Measurements from ENCODE around the gene GAN. TPM values are rescaled to one million over a fixed set of nuclear protein-coding genes. Genes with fewer than 3 reads are reported as not detected.

The GAN gene
- total RNA-seq, 1 donor from 2014 or later = 20.9 TPM

GRCh38 chr16:81427219-81427618 is 112.5 kb downstream of the GAN start:
- no peak overlapping the region for H3K27ac Mint-ChIP-seq (ENCODE audit: unreplicated experiment)

DNA sequence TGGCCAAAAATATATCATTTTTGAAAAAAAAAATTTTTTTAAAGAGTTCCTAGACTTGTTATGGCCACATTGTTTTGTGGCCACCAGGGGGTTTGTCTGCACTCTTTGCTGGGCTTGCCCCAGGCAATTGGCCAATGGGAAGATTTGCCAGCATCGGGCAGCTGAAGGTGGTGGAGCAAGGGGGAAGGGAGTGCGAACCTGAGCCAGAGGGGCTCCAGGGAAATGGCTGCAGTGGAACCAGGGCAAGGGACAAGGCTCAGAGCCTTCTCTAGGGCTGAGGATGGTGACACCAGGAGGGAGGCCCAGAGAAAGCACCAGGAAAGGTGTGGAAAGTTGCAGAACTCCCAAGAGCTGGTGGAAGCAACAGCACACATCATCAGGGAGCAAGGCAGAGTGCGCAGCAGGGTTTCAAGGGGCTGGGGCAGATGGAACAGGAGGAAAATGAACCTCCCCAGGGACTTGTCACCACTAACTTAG is 114.3 kb downstream of the GAN start:
- no peak for FAIRE-seq

More at GRCh38 chr16:81427219-81427618, 112.5 kb downstream of the GAN start:
- Mint-ChIP-seq H3K4me1 (ENCODE audit: low read depth, unreplicated experiment) (peaks cover 11% of the 10 kb centered on the region), H3K36me3 (ENCODE audit: low read depth, unreplicated experiment) (no peaks in the 10 kb centered on the region), H3K4me3 (ENCODE audit: unreplicated experiment) (no peak overlapping the region), H3K27me3 (ENCODE audit: low read depth, unreplicated experiment) (no peaks in the 10 kb centered on the region), H3K9me3 (ENCODE audit: unreplicated experiment) (peaks cover 4% of the 10 kb centered on the region)
- no peak for TF ChIP-seq CTCF (IDR thresholded peaks at IDR 0.05; ENCODE audit: insufficient read depth, low read depth, low read length)
- TF ChIP-seq EZH2 (IDR thresholded peaks at IDR 0.05; ENCODE audit: insufficient read depth, low read length) = no peak
- no peak for DNase-seq (ENCODE audit: low read depth)
- no peak overlapping the region for H3K27ac ChIP-seq (ENCODE audit: low read depth, low read length)
- no peaks in the 10 kb centered on the region for H3K27me3 ChIP-seq (ENCODE audit: insufficient read depth, low read length)
- no peak overlapping the region for H2AFZ ChIP-seq (ENCODE audit: low read depth, low read length)
- H3K9ac ChIP-seq (ENCODE audit: low read length) = no peak overlapping the region
- no peaks in the 10 kb centered on the region for H3K79me2 ChIP-seq (ENCODE audit: insufficient read depth, low read length)
- no peak overlapping the region for H3K4me2 ChIP-seq (ENCODE audit: low read length)
- peaks cover 12% of the 10 kb centered on the region for H3K4me1 ChIP-seq (ENCODE audit: insufficient read depth, low read length)
- H3K4me3 ChIP-seq (ENCODE audit: insufficient read depth, low read depth, low read length) = no peak overlapping the region
- FAIRE-seq = no peak
- H4K20me1 ChIP-seq (ENCODE audit: insufficient read depth, low read length) = no peaks in the 10 kb centered on the region
- no peaks in the 10 kb centered on the region for H3K36me3 ChIP-seq (ENCODE audit: insufficient read depth, low read length)
- no peaks in the 10 kb centered on the region for H3K9me3 ChIP-seq (ENCODE audit: insufficient read depth, low read depth, low read length)

More for the DNA sequence above, 114.3 kb downstream of the GAN start:
- Mint-ChIP-seq H3K4me3 (ENCODE audit: unreplicated experiment) (no peak overlapping the region), H3K27ac (ENCODE audit: unreplicated experiment) (peak overlapping the region; percentile 15), H3K9me3 (ENCODE audit: unreplicated experiment) (no peaks in the 10 kb centered on the region), H3K4me1 (ENCODE audit: low read depth, unreplicated experiment) (peaks cover 14% of the 10 kb centered on the region), H3K36me3 (ENCODE audit: low read depth, unreplicated experiment) (no peaks in the 10 kb centered on the region), H3K27me3 (ENCODE audit: low read depth, unreplicated experiment) (no peaks in the 10 kb centered on the region)
- TF ChIP-seq EZH2 (IDR thresholded peaks at IDR 0.05; ENCODE audit: insufficient read depth, low read length) (no peak), CTCF (IDR thresholded peaks at IDR 0.05; ENCODE audit: insufficient read depth, low read depth, low read length) (peak; percentile 44)
- H4K20me1 ChIP-seq (ENCODE audit: insufficient read depth, low read length) = no peaks in the 10 kb centered on the region
- no peak overlapping the region for H3K27ac ChIP-seq (ENCODE audit: low read depth, low read length)
- H3K9ac ChIP-seq (ENCODE audit: low read length) = no peak overlapping the region
- H3K4me2 ChIP-seq (ENCODE audit: low read length) = no peak overlapping the region
- H3K36me3 ChIP-seq (ENCODE audit: insufficient read depth, low read length) = no peaks in the 10 kb centered on the region
- peaks cover 13% of the 10 kb centered on the region for H3K4me1 ChIP-seq (ENCODE audit: insufficient read depth, low read length)
- no peaks in the 10 kb centered on the region for H3K27me3 ChIP-seq (ENCODE audit: insufficient read depth, low read length)
- no peaks in the 10 kb centered on the region for H3K9me3 ChIP-seq (ENCODE audit: insufficient read depth, low read depth, low read length)
- peak overlapping the region; percentile 51 for H2AFZ ChIP-seq (ENCODE audit: low read depth, low read length)
- no peak for DNase-seq (ENCODE audit: low read depth)
- H3K4me3 ChIP-seq (ENCODE audit: insufficient read depth, low read depth, low read length) = no peak overlapping the region
- no peaks in the 10 kb centered on the region for H3K79me2 ChIP-seq (ENCODE audit: insufficient read depth, low read length)

All from astrocyte (in vitro differentiated cells and primary cell).